GM12872 (cell line): ENCODE measurements around the gene C17orf114.

Source experiments
- CTCF ChIP-seq: IDR thresholded peaks from 3 replicates; pipeline ENCODE4 v1.5.1; 2011; ENCODE audit warnings: low read depth, mild to moderate bottlenecking, low read length, moderate library complexity; ENCODE audit not compliant: insufficient read depth

Gene C17orf114

GRCh38 chr17:4816826-4817225 lies 14.7 kb upstream of the C17orf114 start:
- no peak for TF ChIP-seq CTCF

- TF ChIP-seq CTCF = peak; percentile 20; the same call in 1 of the 3 replicates
These were observed 13.0 kb upstream of the C17orf114 start for GRCh38 chr17:4815043-4815675.

- no peak for TF ChIP-seq CTCF
These were observed 10.6 kb upstream of the C17orf114 start for GRCh38 chr17:4812690-4813089.

GRCh38 chr17:4811471-4811870 lies 9.3 kb upstream of the C17orf114 start:
- no peak for TF ChIP-seq CTCF

GRCh38 chr17:4810696-4811290 lies 8.7 kb upstream of the C17orf114 start:
- no peak for TF ChIP-seq CTCF

GRCh38 chr17:4808378-4808767 lies 6.2 kb upstream of the C17orf114 start:
- TF ChIP-seq CTCF = no peak

- no peak for TF ChIP-seq CTCF
These were observed 5.7 kb upstream of the C17orf114 start for GRCh38 chr17:4807605-4808377.
